Right atrium auricular region (tissue), 2 donors: ENCODE results near the gene ZNF226. TPM values are rescaled to one million over a fixed set of nuclear protein-coding genes. Genes with fewer than 3 reads are reported as not detected.

Experiments
- total RNA-seq, 2 donors: library from RNA; depleted of rRNA; stranded (reverse); fragments of >200 nt; gene quantifications; one replicate each; pipeline ENCODE4 v1.1.0, GENCODE V29; 2016

The ZNF226 gene
- total RNA-seq, 2 donors from 2014 or later, result 11.5 to 17.1 TPM

Other genes starting within 250 kb of the ZNF226 start
- gene ZNF45, start 229.8 kb upstream of the ZNF226 start, total RNA-seq, result 1 to 10 TPM; 5.8 to 7.2 TPM
- 1 to 10 TPM; 3.0 to 4.1 TPM for gene ZNF221, start 213.9 kb upstream of the ZNF226 start, total RNA-seq
- gene ZNF155, start 180.9 kb upstream of the ZNF226 start, total RNA-seq, result 1 to 10 TPM; 3.4 to 5.7 TPM
- 1 to 10 TPM; 1.6 to 2.1 TPM for gene ZNF230, start 162.1 kb upstream of the ZNF226 start, total RNA-seq
- 1 to 10 TPM; 2.4 to 2.9 TPM for gene ZNF222, start 139.7 kb upstream of the ZNF226 start, total RNA-seq
- 1 to 10 TPM; 4.2 to 5.4 TPM for gene ZNF223, start 113.1 kb upstream of the ZNF226 start, total RNA-seq
- 1 to 10 TPM; 1.2 to 1.6 TPM for gene ZNF284, start 92.9 kb upstream of the ZNF226 start, total RNA-seq
- 10 to 100 TPM in 1 of 2 donors, 1 to 10 TPM in 1; 7.8 to 19.0 TPM for gene ZNF224, start 70.7 kb upstream of the ZNF226 start, total RNA-seq
- gene ZNF225, start 51.7 kb upstream of the ZNF226 start, total RNA-seq, result 1 to 10 TPM; 2.2 to 2.8 TPM
- 1 to 10 TPM; 6.0 TPM for gene ZNF234, start 23.5 kb upstream of the ZNF226 start, total RNA-seq
- gene ZNF227, start 47.4 kb downstream of the ZNF226 start, total RNA-seq, result 1 to 10 TPM; 6.6 to 6.9 TPM
- gene ZNF233, start 94.8 kb downstream of the ZNF226 start, total RNA-seq, result 1 to 10 TPM; 3.8 to 5.2 TPM
- 1 to 10 TPM; 3.0 to 4.5 TPM for gene ZNF235, start 139.9 kb downstream of the ZNF226 start, total RNA-seq
- gene ZNF112, start 191.6 kb downstream of the ZNF226 start, total RNA-seq, result 1 to 10 TPM; 3.2 to 6.9 TPM
- gene ZNF285, start 236.5 kb downstream of the ZNF226 start, total RNA-seq, result 1 to 10 TPM; 1.2 to 1.7 TPM